NCI-H2029 treated with DMSO at 0.1 percent for 48 hours (cell line): Measurements from ENCODE around the gene SMG9.
"Not testable (repeated sequence)": the region's sequence is repeated elsewhere in the genome, so short reads cannot be mapped to it uniquely, and the experiment has no call there.

Experiments
- DNase-seq: peaks from one replicate; lab custom pipeline; 2025; lab: John Stamatoyannopoulos, UW

SMG9 gene

DNA sequence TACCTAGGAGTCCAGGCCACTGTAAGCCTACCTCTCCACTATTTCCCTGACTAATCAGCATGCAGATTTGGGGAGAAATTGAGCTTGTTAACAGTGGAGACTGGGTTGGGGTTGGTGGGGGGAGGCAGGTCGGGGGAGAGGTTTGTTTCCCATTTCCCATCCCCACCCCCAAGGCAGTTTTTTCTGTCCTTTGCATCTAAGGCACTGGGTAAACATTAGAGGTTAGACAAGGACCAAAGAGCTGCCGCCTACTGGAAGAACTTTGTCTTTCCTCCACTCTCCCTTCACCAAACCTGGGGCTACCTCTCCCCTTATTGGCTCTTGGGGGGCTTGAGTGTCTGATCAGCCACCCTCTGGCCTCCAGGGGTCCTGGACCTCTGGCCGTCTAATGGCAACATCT lies 25.1 kb upstream of the SMG9 start:
- no peak for DNase-seq

DNA sequence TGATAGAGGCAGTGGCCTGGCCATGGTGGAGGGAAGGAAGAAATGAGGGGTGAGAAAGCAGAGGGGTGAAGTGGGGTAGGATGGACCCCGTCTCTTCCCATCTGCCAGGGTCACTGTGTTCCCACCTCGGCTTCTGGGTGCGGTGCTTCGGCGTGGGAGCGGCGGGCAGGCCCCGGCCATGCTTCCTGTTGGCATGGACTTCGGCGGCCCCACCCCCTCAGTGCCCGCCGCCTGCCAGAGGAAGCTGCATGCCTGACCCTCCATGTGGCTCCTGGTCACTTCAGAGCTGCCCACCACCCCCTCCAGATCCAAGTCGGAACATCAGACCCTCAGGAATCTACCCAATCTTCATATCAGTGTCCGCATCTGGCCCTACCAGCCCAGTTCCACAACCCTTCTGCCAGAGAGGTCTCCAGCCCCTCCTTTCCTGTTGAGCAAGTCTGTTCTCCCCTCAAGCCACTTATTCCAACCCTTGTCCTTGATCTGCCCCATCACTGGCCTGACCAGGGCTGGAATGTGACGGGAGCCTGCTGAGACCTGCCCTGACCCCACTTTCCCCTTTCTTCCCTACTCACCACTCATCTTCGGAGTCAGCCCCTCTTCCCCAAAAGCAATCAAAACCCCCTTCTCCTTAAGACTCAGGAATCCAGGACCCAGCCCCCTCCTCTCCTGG lies 24.5 kb upstream of the SMG9 start:
- no peak for DNase-seq

DNA sequence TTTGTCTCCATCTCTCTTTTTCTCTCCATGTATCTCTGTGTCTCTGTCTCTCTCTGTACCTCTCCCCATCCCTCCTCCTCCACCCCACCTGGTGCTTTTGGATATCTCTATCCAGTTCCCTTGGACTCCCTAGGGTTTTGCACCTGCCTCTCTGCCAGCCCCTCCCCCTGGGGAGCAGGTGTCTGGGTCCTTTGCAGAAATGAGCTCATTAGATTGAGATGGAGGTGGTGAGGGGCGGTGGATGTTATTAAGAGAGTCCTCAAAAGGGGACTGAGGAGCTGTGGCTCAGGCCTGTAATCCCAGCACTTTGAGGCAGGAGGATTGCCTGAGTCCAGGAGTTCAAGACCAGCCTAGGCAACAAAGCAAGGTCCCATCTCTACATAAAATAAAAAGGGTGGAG lies 23.9 kb upstream of the SMG9 start:
- peak; percentile 86 for DNase-seq

DNA sequence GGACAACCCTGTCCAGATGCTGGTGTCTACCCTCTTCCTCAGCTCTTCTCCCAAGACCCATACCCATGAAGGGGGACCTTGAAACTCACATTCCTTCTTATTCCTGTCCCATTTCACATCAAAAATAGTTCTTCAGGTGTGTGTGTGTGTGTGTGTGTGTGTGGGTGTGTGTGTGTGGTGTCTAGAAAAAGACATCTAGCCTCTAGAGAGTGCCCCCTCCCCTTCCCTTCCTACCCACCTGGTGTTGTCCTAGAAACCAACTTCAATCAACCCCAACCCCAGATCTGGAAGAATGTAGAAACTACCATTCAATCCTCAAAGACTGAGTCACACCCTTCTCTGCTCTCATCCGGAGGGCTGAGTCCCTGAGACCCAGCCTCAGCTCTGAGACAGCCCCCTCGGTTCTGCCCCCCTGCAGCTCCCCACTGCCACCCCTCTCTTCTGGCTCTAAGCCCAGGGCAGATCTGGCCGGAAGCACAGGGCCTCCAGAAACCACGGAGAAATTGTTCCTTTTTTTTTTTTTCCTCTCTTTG lies 22.5 kb upstream of the SMG9 start:
- no peak for DNase-seq

DNA sequence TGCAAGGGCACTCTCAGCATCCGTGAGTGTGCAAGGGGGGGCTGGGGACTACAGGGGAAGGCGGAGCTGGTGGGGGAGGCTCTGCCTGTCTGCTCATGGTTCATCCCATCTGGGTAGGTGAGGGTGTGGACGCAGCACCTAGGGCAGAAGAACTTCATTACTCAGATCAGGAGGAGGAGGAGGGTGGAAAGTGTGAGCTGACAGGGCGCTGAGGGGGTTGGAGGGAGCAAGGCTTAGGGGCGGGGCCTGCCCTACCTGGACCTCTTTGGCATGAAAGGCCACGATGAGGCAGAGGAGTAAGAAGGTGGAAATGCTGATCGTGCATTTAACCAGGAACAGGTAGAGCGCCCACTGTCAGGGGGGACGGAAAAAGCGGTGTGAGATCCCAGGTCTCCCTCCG lies 21.5 kb upstream of the SMG9 start:
- DNase-seq = no peak

DNA sequence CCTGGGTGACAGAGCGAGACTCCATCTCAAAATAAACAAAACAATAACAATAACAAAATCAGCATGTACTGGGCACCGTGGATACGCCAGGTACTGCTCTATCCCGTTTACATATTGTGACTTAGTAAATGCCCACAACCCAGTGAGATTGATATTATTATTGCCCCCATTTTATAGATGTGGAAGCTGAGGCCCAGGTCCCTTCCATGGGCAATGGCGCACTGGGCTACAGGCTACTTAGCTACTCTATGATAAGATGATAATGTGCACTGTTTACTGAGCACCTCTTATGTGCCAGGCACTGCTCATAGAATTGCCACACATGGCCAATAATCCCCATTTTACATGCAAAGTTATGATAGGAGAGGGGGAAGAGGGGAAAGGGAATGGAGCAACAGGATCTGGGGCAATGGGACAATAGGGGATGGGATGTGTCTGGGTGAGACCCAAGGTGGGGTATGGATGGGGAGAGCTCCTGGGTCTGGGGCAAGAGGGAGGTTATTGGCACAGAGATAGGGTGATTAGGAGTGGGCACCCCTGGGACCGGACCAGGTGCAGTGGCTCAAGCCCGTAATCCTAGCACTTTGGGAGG lies 20.6 kb upstream of the SMG9 start:
- no peak for DNase-seq

DNA sequence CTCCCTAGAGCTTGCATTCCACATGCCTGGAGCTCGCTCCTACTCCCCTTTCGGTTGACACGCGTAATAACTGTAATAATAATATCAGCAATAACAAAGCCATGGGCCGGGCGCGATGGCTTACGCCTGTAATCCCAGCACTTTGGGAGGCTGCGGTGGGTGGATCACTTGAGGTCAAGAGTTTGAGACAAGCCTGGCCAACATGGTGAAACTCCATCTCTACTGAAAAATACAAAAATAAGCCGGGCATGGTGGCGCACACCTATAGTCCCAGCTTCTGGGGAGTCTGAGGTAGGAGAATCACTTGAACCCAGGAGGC lies 20.1 kb upstream of the SMG9 start:
- not testable (repeated sequence) for DNase-seq

DNA sequence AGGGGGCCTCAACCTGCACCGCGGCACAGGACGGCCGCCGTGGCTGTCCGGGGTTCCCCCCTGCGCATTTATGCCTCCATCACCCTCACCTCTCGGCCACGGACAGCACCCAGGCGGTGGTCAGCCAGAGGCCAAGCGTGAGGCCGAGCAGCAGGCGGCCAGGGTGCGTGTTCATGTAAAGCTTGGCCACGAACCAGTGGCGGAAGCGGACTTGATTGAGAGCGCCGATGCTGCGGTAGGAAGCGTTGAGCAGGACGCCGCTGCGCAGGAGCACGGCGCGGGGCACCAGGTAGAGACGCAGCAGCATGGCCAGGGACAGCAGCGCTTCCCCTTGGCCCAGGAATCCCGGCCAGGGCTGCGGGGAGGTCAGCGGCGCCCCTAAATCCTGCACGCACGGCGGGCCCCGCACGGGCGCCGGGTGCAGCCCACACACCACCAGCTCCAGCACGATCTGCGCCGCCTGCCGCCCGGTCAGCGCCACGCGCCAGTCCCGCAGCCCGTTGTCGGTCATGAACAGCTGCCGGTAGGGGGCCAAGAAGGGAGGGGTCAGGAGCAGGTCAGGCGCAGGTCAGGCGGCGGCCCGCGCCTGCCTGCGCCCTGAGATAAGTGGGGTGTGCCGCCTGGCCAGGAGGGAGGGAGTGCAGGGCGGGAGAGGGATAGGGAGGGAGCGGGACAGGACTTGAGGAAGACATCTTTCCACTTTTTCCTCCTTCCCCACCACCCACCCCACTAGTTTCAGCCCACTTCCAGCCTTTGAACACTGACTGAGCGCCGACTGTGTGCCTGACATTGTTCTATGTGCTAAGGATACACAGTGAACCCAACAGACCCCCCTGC lies 19.6 kb upstream of the SMG9 start:
- DNase-seq = no peak

DNA sequence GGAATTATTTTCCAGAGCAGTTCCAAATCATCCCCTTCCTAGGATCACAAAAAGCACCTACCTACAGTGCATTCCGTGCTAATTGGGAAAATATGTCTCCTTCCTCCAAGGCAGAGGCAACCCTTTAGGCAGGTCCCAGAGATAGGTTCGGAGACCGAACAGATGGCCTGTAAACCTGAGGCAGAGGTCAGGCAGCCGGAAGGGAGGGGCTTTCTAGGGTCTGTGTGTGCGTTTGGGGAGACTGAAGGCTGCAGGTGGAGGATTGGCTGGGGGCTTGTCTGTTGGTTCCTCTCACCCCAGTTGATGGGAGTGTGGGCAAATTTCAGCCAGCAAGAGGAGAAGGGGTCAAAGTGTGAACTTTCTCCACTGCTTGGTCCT lies 19.0 kb upstream of the SMG9 start:
- no peak for DNase-seq

DNA sequence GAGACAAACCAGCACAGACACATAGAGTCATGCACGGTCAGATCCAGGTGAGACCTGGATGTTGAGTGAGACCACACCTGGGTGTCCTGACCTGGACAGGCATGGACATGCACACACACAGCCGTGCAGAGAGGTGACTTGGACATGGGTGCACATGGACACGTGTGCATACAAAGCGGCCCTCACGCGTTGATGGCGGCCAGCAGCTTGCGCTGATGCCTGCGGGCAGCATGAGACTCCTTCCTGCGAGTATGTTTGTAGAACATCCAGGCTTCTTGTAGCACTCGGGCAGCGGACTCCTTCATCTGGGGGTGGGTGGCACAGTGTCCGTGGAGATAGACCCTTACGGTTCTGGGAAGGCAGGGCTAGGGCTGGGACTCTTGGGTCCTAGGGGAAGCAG lies 14.5 kb upstream of the SMG9 start:
- no peak for DNase-seq

DNA sequence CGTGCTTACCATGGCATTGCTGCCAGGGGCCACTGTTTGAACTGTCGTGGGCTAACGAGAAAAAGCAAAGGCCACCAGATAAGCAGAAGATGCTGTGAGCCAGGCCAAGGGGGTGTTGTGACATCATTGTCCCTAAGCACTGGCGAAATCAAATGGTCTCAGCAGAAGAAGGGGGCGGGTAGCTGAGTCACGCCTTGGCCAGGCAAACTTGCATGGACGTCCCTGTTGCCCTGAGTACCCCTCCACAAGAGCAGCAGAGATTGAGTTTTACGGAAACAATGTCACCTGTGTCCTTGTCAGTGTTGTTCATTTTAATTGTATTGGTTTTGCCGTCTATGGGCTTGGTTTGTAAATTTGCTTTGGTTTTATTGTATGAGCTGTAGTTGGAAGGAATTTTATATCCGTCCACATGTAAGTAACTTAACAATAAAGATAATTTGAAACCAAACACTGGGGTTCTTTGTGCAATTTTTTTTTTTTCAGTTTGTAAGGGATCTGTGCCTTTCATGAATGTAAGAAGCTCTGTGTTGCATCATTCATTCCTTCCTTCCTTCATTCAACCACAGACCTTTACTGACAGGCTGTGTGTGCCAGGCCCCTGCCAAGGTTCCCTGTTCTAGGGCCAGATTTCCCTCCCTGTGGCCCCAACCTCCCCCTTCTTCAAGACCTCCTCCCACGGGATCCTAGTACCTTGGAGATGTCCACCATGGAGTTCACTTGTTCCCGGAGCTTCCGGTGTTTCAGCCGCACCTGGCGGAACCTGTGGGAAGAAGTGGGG lies 13.7 kb upstream of the SMG9 start:
- DNase-seq = no peak

DNA sequence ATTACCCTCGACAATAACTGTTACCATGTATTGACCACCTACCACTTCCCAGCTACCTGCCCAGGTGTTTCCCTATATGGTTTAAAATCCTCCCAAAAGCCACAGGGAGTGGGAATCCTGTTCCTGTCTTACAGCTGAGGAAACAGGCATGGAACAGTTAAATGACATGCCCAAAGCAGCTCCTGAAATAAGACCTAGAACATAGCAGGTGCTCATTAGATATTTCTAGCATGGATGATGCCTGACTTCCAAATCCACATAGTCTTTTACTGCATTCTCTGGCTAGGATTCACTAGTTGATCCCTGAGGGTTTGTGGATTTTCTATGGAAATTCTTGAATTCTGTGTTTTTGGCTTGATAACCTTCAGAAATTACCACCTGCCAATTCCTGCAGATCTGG lies 13.1 kb upstream of the SMG9 start:
- no peak for DNase-seq

DNA sequence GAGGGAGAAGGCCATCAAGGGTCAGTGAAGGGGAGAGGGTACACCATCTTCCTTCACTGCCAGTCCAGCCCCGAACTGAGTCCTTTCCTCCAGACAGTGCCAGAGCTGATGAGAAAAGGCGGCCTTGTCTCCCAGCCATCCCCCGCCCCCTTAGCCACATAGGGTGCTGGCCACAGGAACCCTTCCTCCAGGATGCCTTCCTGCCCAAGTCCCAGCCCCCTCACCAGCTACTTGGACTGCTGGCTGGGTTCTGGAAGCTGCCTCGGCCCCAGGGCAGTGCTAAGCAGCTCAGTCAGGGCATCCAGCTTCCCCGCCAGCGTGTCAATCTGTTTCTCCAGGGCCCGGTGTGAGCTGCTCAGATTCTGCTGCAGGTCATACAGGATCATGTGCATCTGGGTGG lies 12.6 kb upstream of the SMG9 start:
- no peak for DNase-seq

DNA sequence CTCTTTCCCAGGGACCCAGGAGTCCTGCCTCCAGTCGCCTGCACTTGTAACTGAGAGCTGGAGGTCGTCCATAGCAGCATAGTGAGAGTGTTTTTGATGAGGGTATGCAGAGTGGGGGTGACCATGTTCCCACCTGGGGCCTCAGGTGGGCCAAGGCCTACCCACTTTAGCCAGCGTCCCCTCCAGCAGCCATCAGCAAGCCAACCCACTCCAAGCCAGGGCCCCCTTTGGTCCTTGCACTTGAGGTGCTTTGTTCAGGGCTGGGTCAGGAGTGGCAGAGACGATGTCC lies 11.9 kb upstream of the SMG9 start:
- DNase-seq = no peak

DNA sequence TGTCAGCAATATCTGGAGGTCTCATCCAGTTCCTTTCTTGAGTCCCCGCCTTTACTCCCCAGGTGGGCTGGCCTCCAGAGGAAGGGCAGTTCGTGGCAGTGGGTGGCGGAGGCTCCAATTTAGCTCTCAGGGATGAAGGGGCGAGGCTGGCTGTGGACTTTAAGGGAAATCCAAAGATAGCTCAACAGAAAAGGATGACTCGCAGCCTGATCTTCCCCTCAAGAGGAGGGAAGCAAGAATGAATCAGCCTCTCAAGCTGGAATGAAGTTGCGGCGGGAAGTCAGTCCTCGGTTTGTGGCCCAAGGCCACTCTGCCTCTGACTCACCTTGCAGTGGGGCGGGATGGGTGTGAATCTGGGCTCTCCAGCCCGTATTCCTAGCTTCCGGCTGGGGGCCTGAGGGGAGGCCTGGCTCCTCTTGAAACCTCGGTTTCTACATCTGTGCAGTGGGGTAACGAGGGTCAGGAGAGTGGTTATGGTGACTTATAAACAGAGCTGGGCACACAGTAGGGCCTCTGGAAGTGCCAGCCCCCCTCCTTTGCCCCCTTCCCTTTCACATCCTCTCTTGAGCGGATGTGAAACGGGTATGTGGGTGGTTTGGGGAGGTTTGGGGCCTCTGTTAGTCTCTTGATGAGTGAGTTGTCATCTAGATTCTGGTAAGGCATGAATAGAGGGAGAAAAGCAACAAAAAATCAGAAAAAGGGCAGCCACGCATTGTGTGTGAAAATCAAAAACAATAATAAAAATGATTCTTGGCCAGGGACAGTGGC lies 10.5 kb upstream of the SMG9 start:
- DNase-seq = no peak

DNA sequence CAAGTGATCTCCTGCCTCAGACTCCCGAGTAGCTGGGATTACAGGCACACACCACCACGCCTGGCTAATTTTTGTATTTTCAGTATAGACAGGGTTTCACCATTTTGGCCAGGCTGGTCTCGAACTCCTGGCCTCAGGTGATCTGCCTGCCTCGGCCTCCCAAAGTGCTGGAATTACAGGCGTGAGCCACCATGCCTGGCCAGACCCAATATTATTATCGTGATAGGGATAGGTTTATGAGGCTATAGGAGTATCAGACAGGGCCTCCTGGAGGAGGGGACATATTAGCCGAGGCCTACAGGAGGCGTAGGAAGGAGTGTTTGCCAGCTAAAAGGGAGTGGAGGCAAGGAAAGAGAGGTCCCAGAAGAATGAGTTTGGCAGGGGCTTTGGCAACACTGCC lies 9.9 kb upstream of the SMG9 start:
- DNase-seq = not testable (repeated sequence)

DNA sequence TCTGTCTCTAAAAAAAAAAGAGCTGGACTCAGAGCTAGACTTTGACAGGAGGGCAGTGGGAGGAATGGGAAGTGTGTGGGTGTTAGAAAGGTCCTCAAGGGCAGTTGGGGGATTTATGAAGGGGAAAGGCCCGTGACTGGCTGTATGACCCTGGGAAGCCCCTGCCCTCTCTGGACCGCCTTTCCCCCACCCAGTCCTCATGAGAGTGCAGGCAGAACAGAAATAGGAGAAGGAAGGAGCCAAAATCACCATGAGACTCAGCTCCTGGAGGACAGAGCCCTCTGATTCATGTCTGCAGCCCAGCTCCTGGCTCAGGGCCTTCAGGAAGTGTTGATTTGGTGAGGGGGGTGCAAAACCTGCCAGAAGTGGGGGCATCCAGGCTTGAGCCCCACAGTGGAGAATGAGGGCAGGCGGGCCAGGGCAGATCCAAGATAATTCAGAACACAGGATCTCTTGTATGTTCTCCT lies 8.7 kb upstream of the SMG9 start:
- no peak for DNase-seq

DNA sequence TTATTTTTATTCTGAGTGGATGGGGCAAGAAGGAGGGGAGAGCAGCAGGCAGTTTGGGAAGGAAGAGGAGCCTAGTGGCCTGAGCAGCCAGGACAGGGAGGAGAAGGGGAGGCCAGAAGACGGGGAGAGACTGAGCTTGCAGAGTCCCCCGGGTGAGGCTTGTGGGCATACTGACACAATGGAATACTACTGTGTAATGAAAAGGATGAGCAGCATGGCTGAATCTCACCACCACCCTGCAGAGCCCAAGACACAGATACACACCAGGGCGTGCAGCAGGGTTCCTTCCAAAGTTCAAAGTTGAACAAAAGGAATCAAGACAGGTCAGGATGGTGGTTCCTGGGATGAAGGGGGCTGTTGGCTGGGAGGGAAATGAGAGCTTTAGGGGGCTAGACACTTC lies 8.1 kb upstream of the SMG9 start:
- no peak for DNase-seq

DNA sequence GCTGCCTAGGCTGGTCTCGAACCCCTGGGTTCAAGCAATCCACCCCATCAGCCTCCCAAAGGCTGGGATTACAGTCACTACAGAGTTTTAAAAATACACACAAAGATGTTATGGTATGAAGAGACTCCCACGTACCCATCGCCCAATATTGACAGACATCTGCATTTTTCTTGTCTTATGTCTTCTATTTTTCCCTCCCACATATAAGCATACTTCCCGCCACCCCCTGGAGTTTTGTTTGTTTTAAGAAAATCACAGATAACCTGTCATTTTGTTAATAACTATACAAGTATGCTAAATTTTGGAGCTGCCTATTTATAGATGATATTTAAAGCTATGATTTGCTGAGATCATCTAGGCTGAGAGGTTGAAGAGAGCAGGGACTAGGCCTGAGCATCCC lies 6.2 kb upstream of the SMG9 start:
- no peak for DNase-seq

DNA sequence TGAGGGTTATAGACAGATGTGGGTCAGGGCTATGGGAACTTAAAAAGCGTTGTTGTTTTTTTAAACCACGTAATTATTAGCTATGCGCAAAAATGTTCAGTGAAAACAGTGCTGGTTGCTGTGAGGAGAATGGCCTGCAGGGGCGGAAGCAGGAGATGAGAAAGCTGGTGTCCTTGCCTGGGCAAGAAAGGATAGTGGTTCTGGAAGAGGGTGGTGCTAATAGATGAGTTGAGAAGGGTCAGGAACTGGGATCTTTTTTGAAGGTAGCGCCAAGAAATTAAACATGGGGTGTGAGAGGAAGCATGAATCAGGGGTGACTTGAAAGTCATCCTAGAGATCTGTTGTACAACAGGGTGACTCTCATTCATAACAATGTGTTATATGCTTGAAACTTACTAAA lies 4.8 kb upstream of the SMG9 start:
- no peak for DNase-seq

DNA sequence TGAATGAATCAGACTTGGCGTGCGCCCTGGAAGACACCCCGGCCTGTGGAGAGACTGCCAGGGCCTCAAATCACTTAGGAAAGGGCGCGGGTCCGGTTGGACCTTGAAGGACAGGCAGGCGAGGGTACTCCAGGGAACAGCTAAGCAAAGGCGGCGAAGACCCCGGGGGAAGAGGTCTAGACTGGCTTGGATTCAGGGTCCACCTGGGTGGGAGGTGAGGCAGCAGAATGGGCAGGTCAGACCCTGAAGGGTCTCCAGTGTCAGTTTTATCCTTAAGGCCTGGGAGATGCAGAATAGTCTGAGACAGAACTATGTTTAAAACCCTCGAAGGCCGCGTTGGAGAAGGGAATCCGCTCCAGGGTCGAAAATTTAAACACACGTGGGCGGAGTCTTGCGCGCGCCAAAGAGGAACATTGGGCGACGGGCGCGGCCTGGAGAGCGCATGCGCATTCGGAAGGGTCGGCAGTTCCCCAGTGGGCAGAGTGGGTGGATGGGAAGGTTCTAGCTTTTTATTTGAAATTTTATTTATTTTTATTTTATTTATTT lies 567 bp upstream of the SMG9 start:
- DNase-seq = peak; percentile 83

DNA sequence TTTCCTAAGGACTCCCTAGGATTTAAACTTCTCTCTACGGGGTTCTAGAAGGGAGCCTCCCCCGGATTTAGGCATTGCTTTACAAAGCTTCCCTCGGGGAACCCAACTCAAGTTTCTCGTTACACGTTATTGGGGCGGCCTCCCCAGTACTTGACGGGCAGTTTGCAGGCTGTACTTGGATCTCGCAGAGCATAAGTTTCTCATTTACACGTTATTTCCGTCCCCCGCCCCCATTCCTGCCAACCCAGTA lies 584 bp downstream of the SMG9 start:
- peak; percentile 36 for DNase-seq
